DMS114 treated with DMSO at 0.1 percent for 48 hours (cell line): ENCODE results near the gene GARIN1A.
A peak's percentile ranks its signal among the peaks of the same experiment; 100 is the strongest.
"Not testable (repeated sequence)": the region's sequence is repeated elsewhere in the genome, so short reads cannot be mapped to it uniquely, and the experiment has no call there.

Experiments
- DNase-seq: peaks from one replicate; lab custom pipeline; 2025; ENCODE audit not compliant: unreplicated experiment; lab: John Stamatoyannopoulos, UW

GARIN1A gene

GRCh38 chr7:128681794-128682537 lies 9.9 kb downstream of the GARIN1A start:
- DNase-seq, result no peak

GRCh38 chr7:128683270-128683669 lies 11.2 kb downstream of the GARIN1A start:
- not testable (repeated sequence) for DNase-seq

GRCh38 chr7:128683738-128684137 lies 11.6 kb downstream of the GARIN1A start:
- not testable (repeated sequence) for DNase-seq

GRCh38 chr7:128687131-128687530 lies 15.0 kb downstream of the GARIN1A start:
- DNase-seq, result no peak

- DNase-seq, result no peak
Observed at GRCh38 chr7:128688492-128688891, 16.4 kb downstream of the GARIN1A start.

- DNase-seq, result not testable (repeated sequence)
Observed at GRCh38 chr7:128689161-128689935, 17.3 kb downstream of the GARIN1A start.

- no peak for DNase-seq
Observed at GRCh38 chr7:128691227-128691626, 19.1 kb downstream of the GARIN1A start.

- no peak for DNase-seq
Observed at GRCh38 chr7:128692623-128693270, 20.7 kb downstream of the GARIN1A start.

- DNase-seq, result no peak
Observed at GRCh38 chr7:128693373-128694015, 21.4 kb downstream of the GARIN1A start.

- DNase-seq, result no peak
Observed at GRCh38 chr7:128694738-128695137, 22.6 kb downstream of the GARIN1A start.

- DNase-seq, result peak; percentile 82
Observed at GRCh38 chr7:128697302-128697905, 25.3 kb downstream of the GARIN1A start.

GRCh38 chr7:128699196-128699712 lies 27.2 kb downstream of the GARIN1A start:
- no peak for DNase-seq

GRCh38 chr7:128699895-128700294 lies 27.8 kb downstream of the GARIN1A start:
- DNase-seq, result no peak

GRCh38 chr7:128701062-128701785 lies 29.1 kb downstream of the GARIN1A start:
- DNase-seq, result no peak

- DNase-seq, result no peak
Observed at GRCh38 chr7:128703609-128704241, 31.6 kb downstream of the GARIN1A start.

- DNase-seq, result no peak
Observed at GRCh38 chr7:128705891-128706333, 33.8 kb downstream of the GARIN1A start.

GRCh38 chr7:128707752-128708151 lies 35.7 kb downstream of the GARIN1A start:
- DNase-seq, result no peak

- DNase-seq, result no peak
Observed at GRCh38 chr7:128708235-128708634, 36.1 kb downstream of the GARIN1A start.

- no peak for DNase-seq
Observed at GRCh38 chr7:128708824-128709223, 36.7 kb downstream of the GARIN1A start.
